HFFc6 (cell line): ENCODE data around the gene PRKAR1B. TPM values are rescaled to one million over a fixed set of nuclear protein-coding genes. Genes with fewer than 3 reads are reported as not detected.

Experiments
- DNase-seq: peaks from one replicate; pipeline ENCODE4 v3.0.0-alpha.2; 2018
- H3K27ac Mint-ChIP-seq: 2 replicates; pipeline ENCODE4 v1.8.0; 2020; ENCODE audit warnings: mild to moderate bottlenecking, mixed read lengths
- H3K27me3 Mint-ChIP-seq: 2 replicates; pipeline ENCODE4 v1.8.0; 2021; ENCODE audit warnings: mild to moderate bottlenecking, moderate library complexity, mixed read lengths; ENCODE audit not compliant: insufficient read depth
- H3K36me3 Mint-ChIP-seq: 2 replicates; pipeline ENCODE4 v1.8.0; 2021; ENCODE audit warnings: low read depth, mixed read lengths
- H3K4me1 Mint-ChIP-seq: 2 replicates; pipeline ENCODE4 v1.8.0; 2020; ENCODE audit warnings: low read depth, mixed read lengths
- H3K4me3 Mint-ChIP-seq: 2 replicates; pipeline ENCODE4 v1.8.0; 2020; ENCODE audit warnings: mild to moderate bottlenecking, moderate library complexity, mixed read lengths
- H3K9me3 Mint-ChIP-seq: 2 replicates; pipeline ENCODE4 v1.8.0; 2020; ENCODE audit warnings: mild to moderate bottlenecking, mixed read lengths
- total RNA-seq, 6 experiments: library from RNA; stranded (reverse); fragmentation: NEBNext Ultra II Directional; extraction: Animal tissue kit (Norgen Biotek cat#: 25700); gene quantifications; 2 replicates in 1 of 6; 3 replicates in 5 of 6; pipeline ENCODE4 v1.2.3, GENCODE V29; 2021
- TF ChIP-seq, protein P1 (sequence below): fragments of 200-600 bp; sonication (generic); IDR thresholded peaks from 2 replicates; pipeline ENCODE4 v1.5.0; 2021; ENCODE audit warnings: antibody characterized with exemption, mild to moderate bottlenecking

Gene PRKAR1B
- total RNA-seq, 6 experiments from 2014 or later = 15.5 to 22.7 (median 17.1) TPM

DNA sequence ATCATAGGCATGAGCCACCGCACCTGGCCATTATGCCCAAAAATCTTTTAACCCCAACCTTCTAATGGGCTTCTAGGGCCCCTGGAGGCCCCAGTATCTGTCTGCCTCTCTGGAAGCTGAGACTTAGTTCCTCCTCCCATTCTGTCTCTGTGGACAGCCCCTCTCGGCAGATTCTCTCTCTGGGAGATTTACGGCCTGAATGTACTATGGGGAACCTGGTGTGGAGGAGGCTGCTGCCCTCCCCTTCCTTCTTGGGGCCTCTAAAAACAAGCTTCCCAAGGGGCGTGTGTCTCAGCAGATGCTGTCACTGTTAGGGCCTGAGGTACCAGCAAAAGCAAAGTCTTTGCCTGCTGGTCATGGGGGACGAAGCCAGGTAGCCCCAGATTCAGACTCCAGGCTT is 35.8 kb upstream of the PRKAR1B start:
- Mint-ChIP-seq H3K9me3 (no peaks in the 10 kb centered on the region), H3K4me1 (no peaks in the 10 kb centered on the region), H3K27me3 (peaks cover under 1% of the 10 kb centered on the region; the same call in 1 of the 2 replicates), H3K27ac (no peak overlapping the region), H3K36me3 (peaks cover 18% of the 10 kb centered on the region), H3K4me3 (no peak overlapping the region)
- DNase-seq = no peak
- TF ChIP-seq, protein P1, sequence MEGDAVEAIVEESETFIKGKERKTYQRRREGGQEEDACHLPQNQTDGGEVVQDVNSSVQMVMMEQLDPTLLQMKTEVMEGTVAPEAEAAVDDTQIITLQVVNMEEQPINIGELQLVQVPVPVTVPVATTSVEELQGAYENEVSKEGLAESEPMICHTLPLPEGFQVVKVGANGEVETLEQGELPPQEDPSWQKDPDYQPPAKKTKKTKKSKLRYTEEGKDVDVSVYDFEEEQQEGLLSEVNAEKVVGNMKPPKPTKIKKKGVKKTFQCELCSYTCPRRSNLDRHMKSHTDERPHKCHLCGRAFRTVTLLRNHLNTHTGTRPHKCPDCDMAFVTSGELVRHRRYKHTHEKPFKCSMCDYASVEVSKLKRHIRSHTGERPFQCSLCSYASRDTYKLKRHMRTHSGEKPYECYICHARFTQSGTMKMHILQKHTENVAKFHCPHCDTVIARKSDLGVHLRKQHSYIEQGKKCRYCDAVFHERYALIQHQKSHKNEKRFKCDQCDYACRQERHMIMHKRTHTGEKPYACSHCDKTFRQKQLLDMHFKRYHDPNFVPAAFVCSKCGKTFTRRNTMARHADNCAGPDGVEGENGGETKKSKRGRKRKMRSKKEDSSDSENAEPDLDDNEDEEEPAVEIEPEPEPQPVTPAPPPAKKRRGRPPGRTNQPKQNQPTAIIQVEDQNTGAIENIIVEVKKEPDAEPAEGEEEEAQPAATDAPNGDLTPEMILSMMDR = no peak

- Mint-ChIP-seq H3K4me1 (no peaks in the 10 kb centered on the region), H3K4me3 (no peak overlapping the region), H3K9me3 (no peaks in the 10 kb centered on the region), H3K27me3 (no peaks in the 10 kb centered on the region), H3K36me3 (peaks cover 12% of the 10 kb centered on the region; the same call in 1 of the 2 replicates), H3K27ac (no peak overlapping the region)
- DNase-seq = no peak
- TF ChIP-seq, protein P1 = no peak
Measured at GRCh38 chr7:761631-762030, 34.5 kb upstream of the PRKAR1B start.

GRCh38 chr7:761101-761500 is 34.0 kb upstream of the PRKAR1B start:
- TF ChIP-seq, protein P1 = no peak
- Mint-ChIP-seq H3K27ac (no peak overlapping the region), H3K4me1 (no peaks in the 10 kb centered on the region), H3K4me3 (no peak overlapping the region), H3K36me3 (peaks cover 7% of the 10 kb centered on the region; the same call in 1 of the 2 replicates), H3K27me3 (no peaks in the 10 kb centered on the region), H3K9me3 (no peaks in the 10 kb centered on the region)
- no peak for DNase-seq

DNA sequence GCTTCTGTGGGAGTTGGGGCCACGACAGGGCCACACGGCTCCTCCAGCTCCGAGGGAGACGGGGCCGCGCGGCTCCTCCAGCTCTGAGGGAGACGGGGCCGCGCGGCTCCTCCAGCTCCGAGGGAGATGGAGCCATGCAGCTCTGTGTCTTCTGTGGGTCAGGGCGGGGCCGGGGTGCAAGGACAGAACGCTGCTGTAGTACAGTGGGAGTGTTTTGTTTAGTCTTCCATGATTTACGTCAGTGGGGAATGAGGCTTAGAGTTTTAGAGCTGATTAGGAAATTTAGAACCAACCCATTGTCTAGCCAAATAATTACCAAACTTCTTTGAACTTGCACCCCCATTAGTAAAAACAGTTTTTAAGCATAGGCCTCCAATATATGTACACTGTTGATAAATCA is 32.9 kb upstream of the PRKAR1B start:
- DNase-seq = no peak
- no peaks in the 10 kb centered on the region for H3K9me3 Mint-ChIP-seq
- no peak overlapping the region for H3K27ac Mint-ChIP-seq
- peaks cover 9% of the 10 kb centered on the region; the same call in 1 of the 2 replicates for H3K36me3 Mint-ChIP-seq
- no peak overlapping the region for H3K4me3 Mint-ChIP-seq
- H3K4me1 Mint-ChIP-seq = no peaks in the 10 kb centered on the region
- TF ChIP-seq, protein P1 = no peak
- H3K27me3 Mint-ChIP-seq = no peaks in the 10 kb centered on the region

DNA sequence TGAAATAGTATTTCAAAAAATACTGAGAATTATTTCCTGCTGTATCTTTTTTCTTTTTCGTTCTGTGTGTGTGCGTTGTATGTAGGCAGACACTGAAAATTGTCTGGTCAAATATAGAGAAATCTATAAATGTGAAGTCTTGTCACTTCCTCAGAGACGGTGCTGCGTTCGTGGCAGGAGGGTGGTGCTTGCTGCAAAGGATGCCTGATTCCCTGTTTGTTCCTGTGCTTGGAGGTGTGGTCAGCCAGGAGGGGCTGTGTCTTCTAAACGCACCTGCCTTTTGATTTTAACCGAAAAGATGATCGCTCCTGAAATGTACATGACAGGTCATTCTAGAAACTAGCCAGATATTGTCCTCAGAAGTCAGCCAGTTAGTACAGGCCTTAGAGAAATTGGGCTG is 32.5 kb upstream of the PRKAR1B start:
- TF ChIP-seq, protein P1 = no peak
- DNase-seq = no peak
- Mint-ChIP-seq H3K27ac (no peak overlapping the region), H3K36me3 (peaks cover 12% of the 10 kb centered on the region; the same call in 1 of the 2 replicates), H3K27me3 (no peaks in the 10 kb centered on the region), H3K4me1 (no peaks in the 10 kb centered on the region), H3K9me3 (no peaks in the 10 kb centered on the region), H3K4me3 (no peak overlapping the region)

DNA sequence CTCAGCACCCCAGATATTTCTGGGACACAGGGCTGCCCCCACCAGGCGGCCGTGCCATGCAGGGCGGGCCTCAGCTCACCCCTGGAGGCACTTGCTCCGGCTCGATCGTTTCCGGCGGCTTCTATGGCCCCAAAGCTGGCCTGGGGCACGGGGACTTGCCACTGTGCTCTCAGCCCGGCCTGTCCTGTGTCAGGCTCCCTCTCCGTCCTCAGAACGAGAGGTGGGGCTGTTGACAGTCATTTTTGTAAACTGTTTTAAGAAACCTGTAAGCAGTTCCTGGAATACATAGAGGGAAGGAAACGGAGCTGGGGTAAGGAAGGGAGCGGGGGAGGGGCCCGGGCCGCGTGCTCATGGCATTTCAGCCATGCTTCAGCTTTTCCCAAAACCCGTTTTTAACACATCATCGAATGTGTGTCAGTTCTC is 30.7 kb upstream of the PRKAR1B start:
- H3K4me3 Mint-ChIP-seq = no peak overlapping the region
- H3K27ac Mint-ChIP-seq = no peak overlapping the region
- no peaks in the 10 kb centered on the region for H3K27me3 Mint-ChIP-seq
- H3K9me3 Mint-ChIP-seq = no peaks in the 10 kb centered on the region
- peaks cover 20% of the 10 kb centered on the region; the same call in 1 of the 2 replicates for H3K36me3 Mint-ChIP-seq
- TF ChIP-seq, protein P1 = no peak
- no peaks in the 10 kb centered on the region for H3K4me1 Mint-ChIP-seq
- DNase-seq = no peak
